ENCODE data around the gene CPLX1.

Gene CPLX1

GRCh38 chr4:791252-791897 lies 34.6 kb downstream of the CPLX1 start:
- Histone ChIP-seq H3K9me3 (ENCODE audit: insufficient read depth, low read depth, low read length) (no peaks in the 10 kb centered on the region), H3K36me3 (ENCODE audit: insufficient read depth, low read length) (no peaks in the 10 kb centered on the region), H3K9me2 (replicated peaks; ENCODE audit: low read depth, low read length) (no peaks in the 10 kb centered on the region), H3K4me2 (ENCODE audit: low read depth, low read length, poor library complexity, severe bottlenecking) (no peak overlapping the region), H3K4me1 (ENCODE audit: insufficient read depth, low read length, poor library complexity, severe bottlenecking) (no peaks in the 10 kb centered on the region), H3K4me3 (ENCODE audit: low read length, poor library complexity, severe bottlenecking) (no peak overlapping the region), H4K20me1 (ENCODE audit: insufficient read depth, low read length, poor library complexity, severe bottlenecking) (no peaks in the 10 kb centered on the region), H2AFZ (ENCODE audit: low read length) (no peak overlapping the region), H3K9ac (ENCODE audit: low read depth, low read length, poor library complexity, severe bottlenecking) (no peak overlapping the region), H3F3A (ENCODE audit: low read depth) (no peaks in the 10 kb centered on the region), H3K27me3 (ENCODE audit: insufficient read depth, low read length, poor library complexity, severe bottlenecking) (no peaks in the 10 kb centered on the region), H3K79me2 (ENCODE audit: insufficient read depth, low read length) (no peaks in the 10 kb centered on the region)
- TF ChIP-seq, protein P1, sequence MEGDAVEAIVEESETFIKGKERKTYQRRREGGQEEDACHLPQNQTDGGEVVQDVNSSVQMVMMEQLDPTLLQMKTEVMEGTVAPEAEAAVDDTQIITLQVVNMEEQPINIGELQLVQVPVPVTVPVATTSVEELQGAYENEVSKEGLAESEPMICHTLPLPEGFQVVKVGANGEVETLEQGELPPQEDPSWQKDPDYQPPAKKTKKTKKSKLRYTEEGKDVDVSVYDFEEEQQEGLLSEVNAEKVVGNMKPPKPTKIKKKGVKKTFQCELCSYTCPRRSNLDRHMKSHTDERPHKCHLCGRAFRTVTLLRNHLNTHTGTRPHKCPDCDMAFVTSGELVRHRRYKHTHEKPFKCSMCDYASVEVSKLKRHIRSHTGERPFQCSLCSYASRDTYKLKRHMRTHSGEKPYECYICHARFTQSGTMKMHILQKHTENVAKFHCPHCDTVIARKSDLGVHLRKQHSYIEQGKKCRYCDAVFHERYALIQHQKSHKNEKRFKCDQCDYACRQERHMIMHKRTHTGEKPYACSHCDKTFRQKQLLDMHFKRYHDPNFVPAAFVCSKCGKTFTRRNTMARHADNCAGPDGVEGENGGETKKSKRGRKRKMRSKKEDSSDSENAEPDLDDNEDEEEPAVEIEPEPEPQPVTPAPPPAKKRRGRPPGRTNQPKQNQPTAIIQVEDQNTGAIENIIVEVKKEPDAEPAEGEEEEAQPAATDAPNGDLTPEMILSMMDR (conservative IDR thresholded peaks at IDR 0.05; ENCODE audit: low read length): no peak
- no peak for TF ChIP-seq EZH2phosphoT487 (IDR thresholded peaks at IDR 0.05; ENCODE audit: borderline replicate concordance)

DNA sequence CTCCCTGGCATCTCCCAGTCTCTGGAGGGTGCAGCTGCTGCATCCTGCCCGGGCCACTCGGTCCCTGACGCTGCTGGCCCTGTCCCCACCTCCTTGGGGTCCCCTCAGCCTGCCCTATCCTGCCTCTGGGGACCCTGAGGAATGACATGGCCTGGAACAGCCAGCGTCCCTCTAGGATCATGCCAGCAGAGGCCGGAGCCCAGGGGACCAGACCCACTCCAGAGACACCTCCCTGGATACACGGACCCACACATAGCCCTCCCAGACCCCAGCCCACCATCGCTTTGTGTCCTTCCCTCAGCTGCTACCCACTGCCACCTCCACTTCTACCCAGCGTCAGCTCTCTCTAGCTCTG lies 35.5 kb downstream of the CPLX1 start:
- Histone ChIP-seq H3K4me2 (ENCODE audit: low read depth, low read length, poor library complexity, severe bottlenecking) (no peak overlapping the region), H2AFZ (ENCODE audit: low read length) (no peak overlapping the region), H3K4me1 (ENCODE audit: insufficient read depth, low read length, poor library complexity, severe bottlenecking) (no peaks in the 10 kb centered on the region), H3K36me3 (ENCODE audit: insufficient read depth, low read length) (no peaks in the 10 kb centered on the region), H4K20me1 (ENCODE audit: insufficient read depth, low read length, poor library complexity, severe bottlenecking) (no peaks in the 10 kb centered on the region), H3K9me3 (ENCODE audit: insufficient read depth, low read depth, low read length) (no peaks in the 10 kb centered on the region), H3K4me3 (ENCODE audit: low read length, poor library complexity, severe bottlenecking) (no peak overlapping the region), H3K9me2 (replicated peaks; ENCODE audit: low read depth, low read length) (no peaks in the 10 kb centered on the region), H3F3A (ENCODE audit: low read depth) (no peaks in the 10 kb centered on the region), H3K79me2 (ENCODE audit: insufficient read depth, low read length) (no peaks in the 10 kb centered on the region), H3K27me3 (ENCODE audit: insufficient read depth, low read length, poor library complexity, severe bottlenecking) (no peaks in the 10 kb centered on the region), H3K9ac (ENCODE audit: low read depth, low read length, poor library complexity, severe bottlenecking) (no peak overlapping the region)
- TF ChIP-seq, protein P1 (conservative IDR thresholded peaks at IDR 0.05; ENCODE audit: low read length): no peak
- no peak for TF ChIP-seq EZH2phosphoT487 (IDR thresholded peaks at IDR 0.05; ENCODE audit: borderline replicate concordance)

DNA sequence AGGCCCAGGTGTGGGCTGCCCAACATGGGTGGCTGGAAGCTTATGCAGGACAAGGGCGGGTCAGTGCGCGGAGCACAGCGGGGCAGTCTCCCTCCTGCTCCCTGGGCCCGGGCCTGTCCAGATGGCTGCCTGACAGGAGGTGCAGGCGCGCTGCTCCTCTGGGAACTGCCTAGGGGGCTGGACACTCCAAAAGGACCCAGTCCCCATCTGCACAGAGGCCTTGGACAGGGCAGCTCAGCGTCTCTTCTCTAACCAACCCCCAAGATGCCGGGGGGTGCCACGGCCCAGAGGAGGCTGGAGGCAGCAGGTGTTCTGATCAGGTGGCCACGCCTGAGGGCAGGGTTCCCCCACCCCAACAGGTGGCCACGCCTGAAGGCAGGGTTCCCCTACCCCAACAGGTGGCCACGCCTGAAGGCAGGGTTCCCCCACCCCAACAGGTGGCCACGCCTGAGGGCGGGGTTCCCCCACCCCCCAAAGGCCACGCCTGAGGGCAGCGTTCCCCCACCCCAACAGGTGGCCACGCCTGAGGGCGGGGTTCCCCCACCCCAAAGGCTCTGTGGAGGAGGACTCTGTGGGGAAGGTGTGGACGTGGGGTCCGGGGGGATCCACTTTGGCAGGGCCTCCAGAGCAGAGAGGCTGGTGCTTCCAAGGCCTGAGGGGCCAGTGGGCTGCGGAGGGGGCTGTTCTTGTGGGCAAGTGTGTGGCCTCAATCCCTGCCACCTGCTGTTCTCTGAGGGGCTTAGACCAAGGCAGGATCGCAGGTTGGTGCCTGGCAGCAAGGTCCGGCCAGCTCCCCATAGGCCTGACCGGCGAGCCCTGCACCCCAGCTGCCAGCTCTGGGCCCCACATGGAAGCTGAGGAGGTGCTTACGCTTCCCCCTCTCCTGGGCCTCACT lies 36.1 kb downstream of the CPLX1 start:
- TF ChIP-seq EZH2phosphoT487 (IDR thresholded peaks at IDR 0.05; ENCODE audit: borderline replicate concordance): no peak
- TF ChIP-seq, protein P1 (conservative IDR thresholded peaks at IDR 0.05; ENCODE audit: low read length): no peak
- Histone ChIP-seq H3K9me3 (ENCODE audit: insufficient read depth, low read depth, low read length) (no peaks in the 10 kb centered on the region), H3K4me1 (ENCODE audit: insufficient read depth, low read length, poor library complexity, severe bottlenecking) (no peaks in the 10 kb centered on the region), H3F3A (ENCODE audit: low read depth) (no peaks in the 10 kb centered on the region), H2AFZ (ENCODE audit: low read length) (no peak overlapping the region), H3K36me3 (ENCODE audit: insufficient read depth, low read length) (no peaks in the 10 kb centered on the region), H3K9ac (ENCODE audit: low read depth, low read length, poor library complexity, severe bottlenecking) (no peak overlapping the region), H3K27me3 (ENCODE audit: insufficient read depth, low read length, poor library complexity, severe bottlenecking) (no peaks in the 10 kb centered on the region), H3K9me2 (replicated peaks; ENCODE audit: low read depth, low read length) (no peaks in the 10 kb centered on the region), H3K4me2 (ENCODE audit: low read depth, low read length, poor library complexity, severe bottlenecking) (no peak overlapping the region), H4K20me1 (ENCODE audit: insufficient read depth, low read length, poor library complexity, severe bottlenecking) (no peaks in the 10 kb centered on the region), H3K4me3 (ENCODE audit: low read length, poor library complexity, severe bottlenecking) (no peak overlapping the region), H3K79me2 (ENCODE audit: insufficient read depth, low read length) (no peaks in the 10 kb centered on the region)
